DND-41 (cell line): ENCODE data around the gene BTG2.

Experiments
- CTCF ChIP-seq: IDR thresholded peaks from 2 replicates; pipeline ENCODE4 v1.5.1; 2012; ENCODE audit warnings: borderline replicate concordance, low read length, moderate library complexity, mild to moderate bottlenecking; ENCODE audit not compliant: poor library complexity, severe bottlenecking; ENCODE audit errors: extremely low read depth
- EZH2 ChIP-seq: IDR thresholded peaks from 3 replicates; pipeline ENCODE4 v1.6.1; 2012; ENCODE audit warnings: borderline replicate concordance, low read depth, mild to moderate bottlenecking, moderate library complexity, low read length, inconsistent platforms; ENCODE audit not compliant: severe bottlenecking

- TF ChIP-seq CTCF (no peak), EZH2 (no peak)
Observed at GRCh38 chr1:203321273-203322052, 16.1 kb downstream of the BTG2 start.
